Heart left ventricle (tissue), 16 donors: ENCODE measurements around the gene TMEM43. TPM values are rescaled to one million over a fixed set of nuclear protein-coding genes. Genes with fewer than 3 reads are reported as not detected.

Experiments used
- ATAC-seq, 4 donors: fragments of 200-7000 bp; cut with Tn5 transposase; one replicate each; pipeline ENCODE4 v1.9.1; 2020 to 2022; ENCODE audit warnings: moderate library complexity in 4 of 4, mild to moderate bottlenecking in 3 of 4, moderate number of reproducible peaks in 1 of 4
- DNase-seq, 5 donors: peaks; one replicate each; pipeline ENCODE4 v3.0.0-alpha.2; 2020
- H3K27ac ChIP-seq, 12 donors: fragments of 200-600 bp; sonication (generic) in 4 of 12; one replicate each; pipeline versions ENCODE4 v1.5.0 to v1.8.0; 2016 to 2022; ENCODE audit warnings: mild to moderate bottlenecking in 2 of 12
- H3K27me3 ChIP-seq, 9 donors: fragments of 200-600 bp; sonication (generic) in 2 of 9; one replicate each; pipeline versions ENCODE4 v1.5.1 to v1.8.0; 2016 to 2022; ENCODE audit warnings: mild to moderate bottlenecking in 3 of 9
- H3K36me3 ChIP-seq, 9 donors: fragments of 200-600 bp; sonication (generic) in 2 of 9; one replicate each; pipeline versions ENCODE4 v1.5.0 to v1.8.0; 2018 to 2022; ENCODE audit warnings: mild to moderate bottlenecking in 2 of 9
- H3K4me1 ChIP-seq, 12 donors: fragments of 200-600 bp; sonication (generic) in 4 of 12; one replicate each; pipeline versions ENCODE4 v1.5.0 to v1.8.0; 2016 to 2022; ENCODE audit warnings: mild to moderate bottlenecking in 3 of 12
- H3K4me3 ChIP-seq, 12 donors: fragments of 200-600 bp; sonication (generic) in 4 of 12; one replicate each; pipeline versions ENCODE4 v1.5.0 to v1.8.0; 2017 to 2022; ENCODE audit warnings: mild to moderate bottlenecking in 9 of 12, moderate library complexity in 4 of 12
- H3K9me3 ChIP-seq, 12 donors: fragments of 200-600 bp; sonication (generic) in 4 of 12; one replicate each; pipeline versions ENCODE4 v1.5.0 to v1.8.0; 2016 to 2022; ENCODE audit warnings: mild to moderate bottlenecking in 1 of 12
- CTCF ChIP-seq, 12 donors: fragments of 200-600 bp; sonication (generic) in 4 of 12; IDR thresholded peaks; one replicate each; pipeline versions ENCODE4 v1.5.0 to v1.8.0; 2018 to 2022; ENCODE audit warnings: antibody characterized with exemption in 12 of 12, mild to moderate bottlenecking in 5 of 12
- POLR2A ChIP-seq, 2 donors: fragments of 450-650 bp; IDR thresholded peaks; one replicate each; pipeline ENCODE4 v1.6.1; 2017; ENCODE audit warnings: antibody characterized with exemption in 2 of 2, mild to moderate bottlenecking in 2 of 2, moderate library complexity in 2 of 2
- WGBS, 4 donors: extraction: QIAGEN DNeasy Blood & Tissue Kit in 2 of 4; methylation state at CpG; one replicate each; pipeline versions ENCODE4 v1.1.5 to v1.1.7; 2013 to 2018; 5-methylcytosine and 5-hydroxymethylcytosine counted together
- intact Hi-C, 10 donors: fragments of 100-400 bp; cut with DNase I; formaldehyde crosslinking; loops; one replicate each; pipeline versions ENCODE4 v1.11.1 to v1.14.2; 2022
- polyA plus RNA-seq, 2 donors: library from polyadenylated mRNA; stranded (reverse); fragments of 200-250 nt; gene quantifications; one replicate each; pipeline ENCODE4 v1.2.3, GENCODE V29; 2013
- total RNA-seq, 9 donors: library from RNA; depleted of rRNA in 2 of 9; stranded (reverse); fragments of >200 nt in 2 of 9; fragmentation: NEBNext Ultra II Directional in 3 of 9; extraction: Animal tissue kit (Norgen Biotek cat#: 25700) in 3 of 9; gene quantifications; one replicate each; pipeline versions ENCODE4 v1.1.0 to v1.2.4, GENCODE V29; 2016 to 2023
- donor health status: ischemic (EF 13 %, LVEDD 7.1; RV severe dilation, severe dysfunction).
- donor health status: healthy with polysubstance abuse.
- donor health status: DM: no; HTN: yes; CAD: no.
- donor health status: DM: no; HTN: no; CAD: no.
- donor health status: ischemic (EF 25% LVEDD 6.9; RV normal size, moderate dysfunction).
- donor health status: ischemic (EF 25% LVEDD 5.7; RV mildly dilated, moderate dysfunction).
- donor health status: healthy.
- donor health status: DM: yes; HTN: yes; CAD: no.
- donor health status: ischemic (EF 35%, LVEDD 5.7; RV mildly dilated, moderate dysfunction).
- donor health status: nonischemic (EF 11% LVEDD 7.7; RV severe dilation, severe dysfunction).
- donor health status: DM: yes; HTN: yes; CAD: no.
- donor health status: PGD.
- donor health status: ischemic (EF 29% LVEDD 5.4; RV normal size, mild dysfunction).
- donor health status: nonischemic (EF 23%, LVEDD 6.1; RV moderate dilation, normal function).

Gene TMEM43
- total and polyA plus RNA-seq, 11 donors, result 26.1 to 150 (median 46.0) TPM

GRCh38 chr3:14175383-14176037 is 50.7 kb downstream of the TMEM43 start:
- Histone ChIP-seq H3K36me3 (peaks cover 0 to 26% (median 25%) of the 10 kb centered on the region in 9 donors), H3K27ac (no peak overlapping the region), H3K4me3 (no peak overlapping the region), H3K9me3 (no peaks in the 10 kb centered on the region), H3K4me1 (peaks cover 0 to 47% (median 32%) of the 10 kb centered on the region in 12 donors), H3K27me3 (no peaks in the 10 kb centered on the region)
- WGBS, 4 donors, result 66 to 71% (median 69%) methylated on average over 3 of the region's 3 CpGs
- no peak for ATAC-seq
- no peak for TF ChIP-seq POLR2A (IDR thresholded peaks at IDR 0.05)
- DNase-seq, result no peak
- intact Hi-C loops, result loop anchor here in 7 of 10 donors (5.0 to 10.0 kb wide), 6 partner anchors 48 to 521 kb away; partner anchors contain the start of genes CCDC174 (in 3 of the 7), CHCHD4 (in 1 of the 7) and TMEM43 (in 1 of the 7)

GRCh38 chr3:14177580-14178246 is 52.9 kb downstream of the TMEM43 start:
- H3K9me3 ChIP-seq, result no peaks in the 10 kb centered on the region
- H3K27me3 ChIP-seq, result no peaks in the 10 kb centered on the region
- H3K4me1 ChIP-seq, result peaks cover 0 to 47% (median 32%) of the 10 kb centered on the region in 12 donors
- peak in 3 of 4 donors; percentile 12 to 62 (median 40) for ATAC-seq
- H3K27ac ChIP-seq, result peak overlapping the region; percentile 56 to 98 (median 94)
- peak overlapping the region; percentile 51 to 92 (median 76) for H3K4me3 ChIP-seq
- DNase-seq, result no peak
- WGBS, 4 donors, result 6 to 7% (median 6%) methylated on average over 10 of the region's 10 CpGs
- H3K36me3 ChIP-seq, result peaks cover 0 to 23% (median 19%) of the 10 kb centered on the region in 9 donors
- TF ChIP-seq POLR2A (IDR thresholded peaks at IDR 0.05), result no peak
- TF ChIP-seq CTCF (IDR thresholded peaks at IDR 0.05), result no peak
- intact Hi-C loops, result loop anchor here in 8 of 10 donors (1.0 to 10.0 kb wide), 11 partner anchors 33 to 523 kb away; partner anchors contain the start of genes CHCHD4 (in 5 of the 8), TMEM43 (in 5 of the 8) and CCDC174 (in 3 of the 8)

GRCh38 chr3:14178247-14179113 is 53.6 kb downstream of the TMEM43 start, which contains the start of the genes LSM3 and XPC:
LSM3 (plus strand) TSS chr3:14178817; CDS start chr3:14178861, 44 bp downstream.
XPC (minus strand) TSS chr3:14178601; CDS start chr3:14178568, 33 bp downstream.
- intact Hi-C loops, result loop anchor here in 8 of 10 donors (1.0 to 10.0 kb wide), 11 partner anchors 34 to 524 kb away; partner anchors contain the start of genes CHCHD4 (in 5 of the 8), TMEM43 (in 5 of the 8) and CCDC174 (in 3 of the 8)
- TF ChIP-seq POLR2A (IDR thresholded peaks at IDR 0.05) (peak; percentile 68 to 97), CTCF (IDR thresholded peaks at IDR 0.05) (peak in 1 of 12 donors; percentile 8)
- peak; percentile 96 to 99 (median 97) for DNase-seq
- peak within 1 kb of the TSS; percentile 56 to 98 (median 94) for H3K27ac ChIP-seq
- WGBS, 4 donors, result 0 to 1% (median 0%) methylated on average over 38 to 78 of the region's 78 CpGs
- H3K27me3 ChIP-seq, result no peaks in the 10 kb centered on the region
- peaks cover 0 to 27% (median 22%) of the 10 kb centered on the region in 9 donors for H3K36me3 ChIP-seq
- no peaks in the 10 kb centered on the region for H3K9me3 ChIP-seq
- ATAC-seq, result peak; percentile 99 to 100 (median 100)
- peak within 1 kb of the TSS; percentile 51 to 92 (median 76) for H3K4me3 ChIP-seq
- H3K4me1 ChIP-seq, result peaks cover 0 to 47% (median 32%) of the 10 kb centered on the region in 12 donors

GRCh38 chr3:14179114-14179465 is 54.2 kb downstream of the TMEM43 start:
- intact Hi-C loops, result loop anchor here in 8 of 10 donors (2.0 to 10.0 kb wide), 8 partner anchors 34 to 524 kb away; partner anchors contain the start of genes CHCHD4 (in 4 of the 8), TMEM43 (in 4 of the 8) and CCDC174 (in 3 of the 8)
- H3K36me3 ChIP-seq, result peaks cover 0 to 33% (median 28%) of the 10 kb centered on the region in 9 donors
- WGBS, 4 donors, result 5 to 9% (median 6%) methylated on average over 3 of the region's 3 CpGs
- no peaks in the 10 kb centered on the region for H3K27me3 ChIP-seq
- H3K4me3 ChIP-seq, result peak overlapping the region; percentile 51 to 92 (median 76)
- H3K9me3 ChIP-seq, result no peaks in the 10 kb centered on the region
- peak overlapping the region in 11 of 12 donors; percentile 47 to 98 (median 91) for H3K27ac ChIP-seq
- no peak for TF ChIP-seq CTCF (IDR thresholded peaks at IDR 0.05)
- no peak for TF ChIP-seq POLR2A (IDR thresholded peaks at IDR 0.05)
- no peak for ATAC-seq
- no peak for DNase-seq
- peaks cover 0 to 47% (median 32%) of the 10 kb centered on the region in 12 donors for H3K4me1 ChIP-seq
